ENCODE data around the gene MYO10. TPM values are rescaled to one million over a fixed set of nuclear protein-coding genes. Genes with fewer than 3 reads are reported as not detected.

The MYO10 gene
- total and polyA plus RNA-seq, 9 donors: 10.8 to 35.8 (median 16.3) TPM

- Histone ChIP-seq H3K36me3 (no peaks in the 10 kb centered on the region), H3K27me3 (no peaks in the 10 kb centered on the region), H3K9me3 (no peaks in the 10 kb centered on the region), H3K27ac (no peak overlapping the region), H3K4me1 (ENCODE audit: insufficient read depth) (peaks cover 2% of the 10 kb centered on the region), H3K4me3 (no peak overlapping the region)
- 86 to 90% (median 88%) methylated on average over 11 of the region's 11 CpGs for WGBS, 3 donors
- intact Hi-C loops (cut with DNase I): no loop called here
- DNase-seq: no peak
- no peak for TF ChIP-seq POLR2A (IDR thresholded peaks at IDR 0.05)
- TF ChIP-seq CTCF (IDR thresholded peaks at IDR 0.05): no peak
- TF ChIP-seq EP300 (IDR thresholded peaks at IDR 0.05): no peak
These were observed 198.3 kb downstream of the MYO10 start for GRCh38 chr5:16737620-16738364.

GRCh38 chr5:16737209-16737608, 198.9 kb downstream of the MYO10 start:
- TF ChIP-seq POLR2A (IDR thresholded peaks at IDR 0.05) (no peak), CTCF (IDR thresholded peaks at IDR 0.05) (no peak), EP300 (IDR thresholded peaks at IDR 0.05) (no peak)
- Histone ChIP-seq H3K27me3 (no peaks in the 10 kb centered on the region), H3K9me3 (no peaks in the 10 kb centered on the region), H3K4me3 (no peak overlapping the region), H3K27ac (no peak overlapping the region), H3K36me3 (no peaks in the 10 kb centered on the region), H3K4me1 (ENCODE audit: insufficient read depth) (peaks cover 2% of the 10 kb centered on the region)
- 35 to 52% (median 51%) methylated on average over 3 of the region's 3 CpGs for WGBS, 3 donors
- intact Hi-C loops (cut with DNase I): no loop called here
- no peak for DNase-seq

- Histone ChIP-seq H3K27me3 (no peaks in the 10 kb centered on the region), H3K9me3 (no peaks in the 10 kb centered on the region), H3K36me3 (no peaks in the 10 kb centered on the region), H3K27ac (no peak overlapping the region), H3K4me3 (no peak overlapping the region), H3K4me1 (ENCODE audit: insufficient read depth) (peaks cover 2% of the 10 kb centered on the region)
- intact Hi-C loops (cut with DNase I): no loop called here
- no peak for TF ChIP-seq POLR2A (IDR thresholded peaks at IDR 0.05)
- TF ChIP-seq CTCF (IDR thresholded peaks at IDR 0.05): no peak
- no peak for TF ChIP-seq EP300 (IDR thresholded peaks at IDR 0.05)
- DNase-seq: no peak
- WGBS, 3 donors: 29 to 39% (median 34%) methylated on average over 14 of the region's 14 CpGs
These were observed 199.7 kb downstream of the MYO10 start for GRCh38 chr5:16736158-16736995.

- intact Hi-C loops (cut with DNase I): no loop called here
- no peak overlapping the region for H3K4me3 ChIP-seq
- no peak for TF ChIP-seq EP300 (IDR thresholded peaks at IDR 0.05)
- TF ChIP-seq CTCF (IDR thresholded peaks at IDR 0.05): no peak
- TF ChIP-seq POLR2A (IDR thresholded peaks at IDR 0.05): no peak
- H3K36me3 ChIP-seq: no peaks in the 10 kb centered on the region
- 78 to 84% (median 82%) methylated on average over 15 of the region's 15 CpGs for WGBS, 3 donors
- no peaks in the 10 kb centered on the region for H3K9me3 ChIP-seq
- no peaks in the 10 kb centered on the region for H3K27me3 ChIP-seq
- DNase-seq: no peak
- peaks cover 2% of the 10 kb centered on the region for H3K4me1 ChIP-seq (ENCODE audit: insufficient read depth)
- H3K27ac ChIP-seq: no peak overlapping the region
These were observed 200.7 kb downstream of the MYO10 start for GRCh38 chr5:16735101-16736060.
